HG03159 (cell line): ENCODE results near the gene BCO1.
A peak's percentile ranks its signal among the peaks of the same experiment; 100 is the strongest.

Source experiments
- ATAC-seq: cut with Tn5 transposase; IDR thresholded peaks from one replicate; pipeline ENCODE4 v1.9.1; 2021; ENCODE audit warnings: mild to moderate bottlenecking, moderate library complexity; ENCODE audit not compliant: unreplicated experiment

Gene BCO1

GRCh38 chr16:81314603-81315270, 76.2 kb downstream of the BCO1 start, which contains the start of gene GAN:
Gene GAN, plus strand, starts transcription at chr16:81314962. Its CDS starts 152 bp downstream, at chr16:81315114.
- ATAC-seq, result peak; percentile 97

- ATAC-seq, result peak; percentile 21
Measured at GRCh38 chr16:81315271-81316175, 77.0 kb downstream of the BCO1 start.

- no peak for ATAC-seq
Measured at GRCh38 chr16:81316176-81316496, 77.6 kb downstream of the BCO1 start.

DNA sequence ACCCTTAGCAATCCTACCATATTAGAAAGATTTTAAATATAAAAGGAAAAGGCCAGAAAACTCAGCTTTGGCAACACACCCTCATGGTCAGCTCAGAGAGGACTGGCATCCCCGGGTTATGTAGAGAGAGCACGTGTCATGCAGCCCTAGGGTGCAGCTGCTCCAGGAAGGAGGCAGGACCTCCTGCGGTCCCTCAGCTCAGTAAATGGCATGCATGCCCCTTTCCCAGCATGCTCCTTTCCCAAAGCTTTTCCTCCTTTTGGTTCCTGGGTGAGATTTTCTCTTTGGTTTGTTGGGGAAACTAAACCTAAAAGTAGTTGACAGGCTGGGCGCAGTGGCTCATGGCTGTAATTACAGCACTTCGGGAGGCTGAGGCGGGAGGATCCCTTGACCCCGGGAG, 80.2 kb downstream of the BCO1 start:
- ATAC-seq, result no peak

DNA sequence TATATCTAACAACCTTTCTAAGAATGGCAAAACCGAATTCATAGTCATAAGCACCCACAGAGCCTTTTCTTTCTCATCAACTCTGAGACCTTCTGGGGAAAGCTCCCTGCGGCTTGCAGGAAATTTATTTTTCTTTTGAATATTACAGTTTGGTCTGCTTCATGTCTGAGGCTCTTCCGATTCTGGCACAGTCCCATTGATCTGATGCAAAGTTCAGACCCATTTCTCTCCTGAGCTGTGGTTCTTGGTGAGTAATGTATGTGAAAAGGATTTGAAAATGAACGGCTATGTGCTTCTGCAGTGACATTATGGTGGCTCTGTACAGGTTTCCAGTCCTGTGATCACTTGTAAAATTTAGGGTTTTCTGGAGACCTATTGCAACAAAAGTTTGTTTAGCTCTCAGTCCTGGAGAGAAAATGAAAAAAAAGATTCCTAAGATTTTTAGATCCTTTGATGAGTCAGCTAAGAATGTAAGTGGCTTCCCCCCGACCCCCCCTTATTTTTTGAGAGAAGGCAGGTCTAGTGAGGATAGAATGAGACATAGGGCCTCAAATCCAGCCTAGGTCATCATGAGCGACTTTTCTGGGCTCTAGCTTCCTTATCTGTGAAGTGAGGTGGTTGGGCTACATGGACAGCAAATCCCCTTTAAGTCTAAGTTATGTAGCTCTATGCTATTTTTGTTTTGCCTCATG, 80.9 kb downstream of the BCO1 start:
- ATAC-seq, result no peak

DNA sequence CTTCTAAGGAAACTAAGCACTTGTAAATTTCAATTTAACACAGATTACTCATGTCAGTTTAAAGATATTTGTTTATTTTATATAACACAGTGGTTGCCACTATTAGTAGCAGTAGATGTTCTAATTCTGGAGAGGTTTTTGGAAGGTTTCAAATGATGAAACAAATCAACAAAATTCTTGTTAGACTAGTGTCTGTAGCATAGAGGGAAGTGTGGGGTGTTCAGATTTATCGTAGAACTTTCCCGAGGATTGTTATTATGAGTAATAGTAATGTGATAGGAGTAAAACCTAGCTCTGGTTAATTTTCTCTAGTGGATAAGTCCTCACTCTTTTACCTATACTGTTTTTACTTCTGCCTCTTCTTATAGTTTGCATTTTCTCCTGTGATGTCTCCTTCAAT, 82.5 kb downstream of the BCO1 start:
- ATAC-seq, result no peak

DNA sequence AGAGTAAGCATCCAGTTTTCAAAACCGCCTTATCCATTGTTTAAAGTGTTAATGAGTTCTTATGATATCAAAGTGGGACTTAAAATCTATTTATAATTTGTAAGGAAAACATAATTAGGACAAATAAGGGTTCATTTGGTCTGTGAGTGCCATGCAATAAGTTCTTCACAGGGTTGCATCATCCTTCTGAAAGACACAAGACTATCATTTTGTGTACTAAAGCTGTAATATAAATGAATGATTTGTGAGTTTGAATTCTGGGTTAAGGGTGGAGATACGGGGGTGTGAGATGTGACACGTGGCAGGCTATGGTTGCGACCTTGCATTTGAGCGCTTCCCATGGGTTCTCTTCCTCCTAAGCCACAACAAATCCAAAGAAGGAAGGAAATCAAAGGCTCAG, 83.0 kb downstream of the BCO1 start:
- ATAC-seq, result no peak

GRCh38 chr16:81324808-81325207, 86.3 kb downstream of the BCO1 start:
- no peak for ATAC-seq

GRCh38 chr16:81327011-81327410, 88.5 kb downstream of the BCO1 start:
- ATAC-seq, result no peak

DNA sequence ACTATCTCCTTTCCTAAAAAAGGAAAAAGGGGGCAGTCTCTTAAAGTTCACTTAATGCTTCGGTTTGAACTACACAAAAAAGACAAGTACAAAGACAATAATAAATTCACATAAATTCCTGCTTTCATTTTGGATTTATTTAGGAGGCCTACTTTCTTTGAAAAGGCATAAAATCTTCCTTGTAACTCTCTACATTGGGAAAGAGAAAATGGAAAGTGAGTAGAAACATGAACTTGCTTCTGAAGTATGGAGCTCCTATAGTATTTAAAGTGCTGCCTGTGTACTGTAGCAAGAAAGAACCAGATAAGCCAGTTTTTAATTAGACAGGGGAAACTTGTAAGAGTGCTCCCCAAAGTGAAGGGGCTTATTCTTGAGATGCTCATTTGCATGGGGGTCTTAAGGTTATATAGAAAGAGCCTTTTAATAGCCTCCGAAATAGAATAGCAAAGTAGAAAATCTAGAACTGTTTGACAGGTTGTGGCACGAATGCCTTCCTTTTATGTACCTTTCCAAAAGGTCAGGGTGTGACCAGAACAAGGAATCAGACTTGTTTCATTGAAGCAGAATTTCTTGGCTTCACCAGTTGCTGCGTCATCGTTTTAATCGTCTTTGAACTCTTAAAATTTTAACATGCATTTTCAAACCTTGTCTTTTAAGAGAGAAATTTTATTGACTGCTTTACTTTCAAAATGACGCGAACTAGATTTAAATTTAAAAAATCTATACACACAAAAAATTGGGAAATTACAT, 89.1 kb downstream of the BCO1 start:
- ATAC-seq, result no peak

GRCh38 chr16:81329947-81330346, 91.5 kb downstream of the BCO1 start:
- no peak for ATAC-seq

DNA sequence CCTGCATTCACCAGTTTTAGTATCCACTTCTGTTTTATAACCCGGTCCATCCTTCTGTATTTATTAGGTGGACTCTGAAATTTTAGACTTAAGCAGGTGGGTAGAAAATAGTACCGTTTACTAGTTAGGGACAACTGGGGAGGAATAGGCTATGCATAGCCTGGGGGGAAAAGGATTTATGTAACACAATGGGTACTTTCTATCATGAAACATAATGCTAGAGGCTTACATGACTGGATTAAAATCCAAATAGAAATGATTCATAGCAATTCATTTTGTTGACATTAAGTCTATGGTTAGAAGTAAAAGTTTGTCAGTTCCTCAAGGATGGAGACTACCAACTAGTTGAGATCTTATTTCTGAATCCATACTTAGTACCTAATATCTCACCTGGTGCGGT, 94.9 kb downstream of the BCO1 start:
- no peak for ATAC-seq

GRCh38 chr16:81335669-81336068, 97.2 kb downstream of the BCO1 start:
- ATAC-seq, result no peak

- no peak for ATAC-seq
Measured at GRCh38 chr16:81337097-81337496, 98.6 kb downstream of the BCO1 start.
